SK-N-SH (cell line): Measurements from ENCODE around the gene EWSR1.

Experiments used
- EZH2phosphoT487 ChIP-seq: fragments of 200-600 bp; sonication (generic); IDR thresholded peaks from 2 replicates; pipeline ENCODE4 v1.6.1; 2017; ENCODE audit warnings: low read depth, mixed run types, mild to moderate bottlenecking, antibody characterized with exemption, moderate library complexity, borderline replicate concordance
- FOSL2 ChIP-seq: IDR thresholded peaks from 2 replicates; pipeline ENCODE4 v1.4.0; 2012; ENCODE audit warnings: low read depth, mild to moderate bottlenecking, moderate library complexity, borderline replicate concordance
- FOXJ3 ChIP-seq: sonication (generic); formaldehyde crosslinking; IDR thresholded peaks from 2 replicates; pipeline ENCODE4 v1.5.1; 2020; ENCODE audit warnings: mild to moderate bottlenecking, missing genetic modification reagents
- FOXM1 ChIP-seq: IDR thresholded peaks from 2 replicates; pipeline ENCODE4 v1.4.0; 2012; ENCODE audit warnings: low read depth, mild to moderate bottlenecking
- NFIC ChIP-seq: IDR thresholded peaks from 2 replicates; pipeline ENCODE4 v1.4.0; 2012; ENCODE audit warnings: borderline replicate concordance
- RAD21 ChIP-seq: IDR thresholded peaks from 2 replicates; pipeline ENCODE4 v1.6.1; 2012; ENCODE audit warnings: mild to moderate bottlenecking, low read length
- SIN3A ChIP-seq: IDR thresholded peaks from 2 replicates; pipeline ENCODE4 v1.6.1; 2012; ENCODE audit warnings: low read depth, mild to moderate bottlenecking, low read length, moderate library complexity, borderline replicate concordance
- TAF1 ChIP-seq: IDR thresholded peaks from 2 replicates; pipeline ENCODE4 v1.6.1; 2012; ENCODE audit warnings: low read depth, mild to moderate bottlenecking, low read length, moderate library complexity, borderline replicate concordance
- TCF12 ChIP-seq: IDR thresholded peaks from 2 replicates; pipeline ENCODE4 v1.4.0; 2012
- TF ChIP-seq, protein P1 (sequence below): fragments of 150-350 bp; IDR thresholded peaks from 2 replicates; pipeline ENCODE4 v1.6.1; 2016; ENCODE audit warnings: mild to moderate bottlenecking, low read depth, low read length
- TF ChIP-seq, protein P2 (sequence below): fragments of 200-600 bp; sonication (generic); IDR thresholded peaks from 2 replicates; pipeline ENCODE4 v1.6.1; 2017; ENCODE audit warnings: antibody characterized with exemption, mild to moderate bottlenecking, moderate library complexity

DNA sequence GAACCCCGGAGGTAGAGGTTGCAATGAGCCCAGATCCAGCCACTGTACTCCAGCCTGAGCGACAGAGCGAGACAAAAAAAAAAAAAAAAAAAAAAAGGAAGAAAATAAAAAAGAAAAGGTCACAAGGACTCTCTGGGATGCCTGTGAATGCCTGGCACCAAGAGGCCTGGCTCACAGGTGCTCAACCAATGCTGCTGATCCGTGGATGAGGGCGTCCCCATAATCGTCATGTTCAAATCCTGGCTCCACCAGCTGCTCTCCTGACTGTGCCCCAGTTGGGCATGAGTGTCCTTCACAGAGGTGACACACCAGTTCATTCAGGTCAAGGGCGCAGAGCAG is 37.7 kb downstream of the EWSR1 start:
- TF ChIP-seq, protein P1, sequence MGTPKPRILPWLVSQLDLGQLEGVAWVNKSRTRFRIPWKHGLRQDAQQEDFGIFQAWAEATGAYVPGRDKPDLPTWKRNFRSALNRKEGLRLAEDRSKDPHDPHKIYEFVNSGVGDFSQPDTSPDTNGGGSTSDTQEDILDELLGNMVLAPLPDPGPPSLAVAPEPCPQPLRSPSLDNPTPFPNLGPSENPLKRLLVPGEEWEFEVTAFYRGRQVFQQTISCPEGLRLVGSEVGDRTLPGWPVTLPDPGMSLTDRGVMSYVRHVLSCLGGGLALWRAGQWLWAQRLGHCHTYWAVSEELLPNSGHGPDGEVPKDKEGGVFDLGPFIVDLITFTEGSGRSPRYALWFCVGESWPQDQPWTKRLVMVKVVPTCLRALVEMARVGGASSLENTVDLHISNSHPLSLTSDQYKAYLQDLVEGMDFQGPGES, result no peak
- no peak for TF ChIP-seq FOXJ3 (CRISPR knock-in tag)
- no peak for TF ChIP-seq TCF12
- TF ChIP-seq, protein P2, sequence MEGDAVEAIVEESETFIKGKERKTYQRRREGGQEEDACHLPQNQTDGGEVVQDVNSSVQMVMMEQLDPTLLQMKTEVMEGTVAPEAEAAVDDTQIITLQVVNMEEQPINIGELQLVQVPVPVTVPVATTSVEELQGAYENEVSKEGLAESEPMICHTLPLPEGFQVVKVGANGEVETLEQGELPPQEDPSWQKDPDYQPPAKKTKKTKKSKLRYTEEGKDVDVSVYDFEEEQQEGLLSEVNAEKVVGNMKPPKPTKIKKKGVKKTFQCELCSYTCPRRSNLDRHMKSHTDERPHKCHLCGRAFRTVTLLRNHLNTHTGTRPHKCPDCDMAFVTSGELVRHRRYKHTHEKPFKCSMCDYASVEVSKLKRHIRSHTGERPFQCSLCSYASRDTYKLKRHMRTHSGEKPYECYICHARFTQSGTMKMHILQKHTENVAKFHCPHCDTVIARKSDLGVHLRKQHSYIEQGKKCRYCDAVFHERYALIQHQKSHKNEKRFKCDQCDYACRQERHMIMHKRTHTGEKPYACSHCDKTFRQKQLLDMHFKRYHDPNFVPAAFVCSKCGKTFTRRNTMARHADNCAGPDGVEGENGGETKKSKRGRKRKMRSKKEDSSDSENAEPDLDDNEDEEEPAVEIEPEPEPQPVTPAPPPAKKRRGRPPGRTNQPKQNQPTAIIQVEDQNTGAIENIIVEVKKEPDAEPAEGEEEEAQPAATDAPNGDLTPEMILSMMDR, result no peak
- TF ChIP-seq FOSL2, result no peak
- no peak for TF ChIP-seq RAD21
- no peak for TF ChIP-seq EZH2phosphoT487
- no peak for TF ChIP-seq SIN3A
- no peak for TF ChIP-seq NFIC
- no peak for TF ChIP-seq FOXM1
- no peak for TF ChIP-seq TAF1
